Endodermal cell (in vitro differentiated cells): ENCODE measurements around the gene CEP164. TPM values are rescaled to one million over a fixed set of nuclear protein-coding genes. Genes with fewer than 3 reads are reported as not detected.

Experiments
- DNase-seq: peaks from one replicate; pipeline ENCODE4 v3.0.0-alpha.2; 2017
- H3K27ac ChIP-seq: 2 replicates; pipeline ENCODE4 v1.5.1; 2013; ENCODE audit warnings: mild to moderate bottlenecking, low read depth, low read length, moderate library complexity
- H3K27me3 ChIP-seq: 2 replicates; pipeline ENCODE4 v1.6.1; 2013; ENCODE audit warnings: mild to moderate bottlenecking, low read length, moderate library complexity; ENCODE audit not compliant: insufficient read depth, control insufficient read depth, poor library complexity, severe bottlenecking
- H3K36me3 ChIP-seq: 2 replicates; pipeline ENCODE4 v1.7.0; 2013; ENCODE audit warnings: mild to moderate bottlenecking, low read length, moderate library complexity; ENCODE audit not compliant: control insufficient read depth, insufficient read depth
- H3K4me1 ChIP-seq: one replicate; pipeline ENCODE4 v1.7.0; 2013; ENCODE audit warnings: low read length; ENCODE audit not compliant: control insufficient read depth, insufficient read depth
- H3K4me3 ChIP-seq: 2 replicates; pipeline ENCODE4 v1.5.1; 2013; ENCODE audit warnings: mild to moderate bottlenecking, low read length, moderate library complexity
- H3K9ac ChIP-seq: 2 replicates; pipeline ENCODE4 v1.6.1; 2013; ENCODE audit warnings: mild to moderate bottlenecking, low read length, moderate library complexity; ENCODE audit not compliant: poor library complexity, severe bottlenecking; ENCODE audit errors: extremely low read depth
- H3K9me3 ChIP-seq: 2 replicates; pipeline ENCODE4 v1.6.1; 2013; ENCODE audit warnings: mild to moderate bottlenecking, low read length, moderate library complexity; ENCODE audit not compliant: control insufficient read depth
- H3K27ac Mint-ChIP-seq: 2 replicates; pipeline ENCODE4 v1.8.0; 2020; ENCODE audit warnings: mixed read lengths
- H3K27me3 Mint-ChIP-seq: 2 replicates; pipeline ENCODE4 v1.8.0; 2021; ENCODE audit warnings: mild to moderate bottlenecking, mixed read lengths; ENCODE audit not compliant: insufficient read depth
- H3K36me3 Mint-ChIP-seq: 2 replicates; pipeline ENCODE4 v1.8.0; 2020; ENCODE audit warnings: low read depth, mixed read lengths
- H3K4me1 Mint-ChIP-seq: 2 replicates; pipeline ENCODE4 v1.8.0; 2020; ENCODE audit warnings: mixed read lengths
- H3K4me3 Mint-ChIP-seq: 2 replicates; pipeline ENCODE4 v1.8.0; 2020; ENCODE audit warnings: mild to moderate bottlenecking, moderate library complexity, mixed read lengths
- H3K9me3 Mint-ChIP-seq: 2 replicates; pipeline ENCODE4 v1.8.0; 2020; ENCODE audit warnings: mild to moderate bottlenecking, mixed read lengths
- WGBS, 2 experiments: methylation state at CpG; one replicate each; pipeline versions ENCODE4 v1.1.5 to v1.1.7; 2013; ENCODE audit warnings: missing lambda C conversion rate in 2 of 2, mixed read lengths in 1 of 2; ENCODE audit not compliant: insufficient coverage in 1 of 2, insufficient read length in 1 of 2; 5-methylcytosine and 5-hydroxymethylcytosine counted together
- total RNA-seq, 2 donors: library from RNA; stranded (reverse); fragmentation: NEBNext Ultra II Directional in 1 of 2; extraction: Animal tissue kit (Norgen Biotek cat#: 25700) in 1 of 2; gene quantifications; 2 replicates in 1 of 2; 3 replicates in 1 of 2; pipeline ENCODE4 v1.2.1, GENCODE V29; 2021
- TF ChIP-seq, protein P1 (sequence below): fragments of 200-600 bp; sonication (generic); conservative IDR thresholded peaks from 2 replicates; pipeline ENCODE4 v1.5.0; 2021; ENCODE audit warnings: antibody characterized with exemption, mild to moderate bottlenecking

The CEP164 gene
- total RNA-seq, 2 donors from 2014 or later = 32.7 to 33.6 TPM

DNA sequence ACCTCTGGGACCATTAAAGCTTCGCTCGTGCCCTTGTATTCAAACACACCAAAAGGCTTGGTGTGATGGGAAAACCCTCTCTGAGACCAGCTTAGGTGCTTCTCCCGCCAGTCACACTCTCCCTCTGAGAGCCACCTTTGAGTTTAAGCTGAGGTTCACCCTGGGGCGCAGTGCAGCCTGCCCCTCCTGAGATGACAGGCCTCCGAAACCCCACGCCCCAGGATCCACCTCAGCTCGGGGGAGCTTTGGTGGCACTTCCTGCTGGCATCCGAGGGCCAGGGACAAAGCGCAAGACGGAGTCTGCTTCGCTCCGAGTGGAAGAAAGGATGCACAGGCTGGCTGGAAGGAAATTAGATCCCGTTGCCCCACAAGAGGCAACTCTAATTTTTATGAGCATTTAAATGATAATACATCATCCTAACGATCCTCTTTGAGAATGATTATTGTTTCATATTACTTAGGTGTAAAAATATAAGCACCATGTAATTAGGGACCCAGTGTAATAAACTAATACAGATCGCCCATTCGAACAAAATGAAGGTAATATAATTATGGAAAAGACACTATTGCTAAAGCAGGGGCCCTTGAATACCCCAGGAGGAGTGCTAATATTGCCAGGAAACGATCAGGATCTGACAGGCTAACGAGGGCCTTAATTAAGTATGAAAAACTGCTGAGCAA, 134.7 kb downstream of the CEP164 start:
- peaks cover 5% of the 10 kb centered on the region for H3K27me3 Mint-ChIP-seq
- no peak for DNase-seq
- TF ChIP-seq, protein P1, sequence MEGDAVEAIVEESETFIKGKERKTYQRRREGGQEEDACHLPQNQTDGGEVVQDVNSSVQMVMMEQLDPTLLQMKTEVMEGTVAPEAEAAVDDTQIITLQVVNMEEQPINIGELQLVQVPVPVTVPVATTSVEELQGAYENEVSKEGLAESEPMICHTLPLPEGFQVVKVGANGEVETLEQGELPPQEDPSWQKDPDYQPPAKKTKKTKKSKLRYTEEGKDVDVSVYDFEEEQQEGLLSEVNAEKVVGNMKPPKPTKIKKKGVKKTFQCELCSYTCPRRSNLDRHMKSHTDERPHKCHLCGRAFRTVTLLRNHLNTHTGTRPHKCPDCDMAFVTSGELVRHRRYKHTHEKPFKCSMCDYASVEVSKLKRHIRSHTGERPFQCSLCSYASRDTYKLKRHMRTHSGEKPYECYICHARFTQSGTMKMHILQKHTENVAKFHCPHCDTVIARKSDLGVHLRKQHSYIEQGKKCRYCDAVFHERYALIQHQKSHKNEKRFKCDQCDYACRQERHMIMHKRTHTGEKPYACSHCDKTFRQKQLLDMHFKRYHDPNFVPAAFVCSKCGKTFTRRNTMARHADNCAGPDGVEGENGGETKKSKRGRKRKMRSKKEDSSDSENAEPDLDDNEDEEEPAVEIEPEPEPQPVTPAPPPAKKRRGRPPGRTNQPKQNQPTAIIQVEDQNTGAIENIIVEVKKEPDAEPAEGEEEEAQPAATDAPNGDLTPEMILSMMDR = no peak
- no peak overlapping the region for H3K9ac ChIP-seq
- H3K36me3 Mint-ChIP-seq = no peaks in the 10 kb centered on the region
- H3K9me3 ChIP-seq = no peaks in the 10 kb centered on the region
- H3K27ac ChIP-seq = no peak overlapping the region
- H3K36me3 ChIP-seq = no peaks in the 10 kb centered on the region
- H3K4me1 ChIP-seq = no peaks in the 10 kb centered on the region
- H3K4me3 Mint-ChIP-seq = no peak overlapping the region
- H3K27ac Mint-ChIP-seq = no peak overlapping the region
- no peaks in the 10 kb centered on the region for H3K27me3 ChIP-seq
- 90 to 92% methylated on average over 10 to 16 of the region's 18 CpGs for WGBS, 2 experiments
- no peak overlapping the region for H3K4me3 ChIP-seq
- H3K9me3 Mint-ChIP-seq = no peaks in the 10 kb centered on the region
- H3K4me1 Mint-ChIP-seq = peaks cover 2% of the 10 kb centered on the region

DNA sequence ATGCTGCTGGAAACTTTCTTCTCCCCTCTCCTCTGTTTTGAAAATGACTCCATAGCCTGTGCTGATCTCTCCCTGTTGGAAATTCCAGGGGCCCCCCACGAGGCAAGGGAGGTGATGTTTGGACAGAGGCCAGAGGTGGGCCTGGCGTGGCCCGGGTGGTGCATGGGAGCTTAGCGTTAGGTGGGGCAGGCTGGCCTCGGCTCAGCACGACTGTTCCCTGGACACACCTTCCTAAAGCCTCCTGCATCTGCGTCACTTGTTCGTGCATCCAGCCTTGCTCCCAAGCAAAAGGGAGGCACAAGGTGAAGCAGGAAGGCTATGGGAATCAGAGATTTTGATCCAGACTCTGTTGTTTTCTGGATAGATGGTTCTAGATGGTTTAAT, 135.2 kb downstream of the CEP164 start:
- Histone ChIP-seq H3K9ac (no peak overlapping the region), H3K27me3 (no peaks in the 10 kb centered on the region), H3K36me3 (no peaks in the 10 kb centered on the region), H3K9me3 (no peaks in the 10 kb centered on the region), H3K27ac (no peak overlapping the region), H3K4me1 (no peaks in the 10 kb centered on the region), H3K4me3 (no peak overlapping the region)
- DNase-seq = no peak
- Mint-ChIP-seq H3K36me3 (no peaks in the 10 kb centered on the region), H3K4me3 (no peak overlapping the region), H3K9me3 (no peaks in the 10 kb centered on the region), H3K4me1 (no peaks in the 10 kb centered on the region), H3K27ac (no peak overlapping the region), H3K27me3 (peaks cover 5% of the 10 kb centered on the region)
- TF ChIP-seq, protein P1 = no peak
- WGBS, 2 experiments = 88 to 100% methylated on average over 5 to 8 of the region's 8 CpGs

Other genes with a start within 250 kb of the CEP164 start
- 10 to 100 TPM; 37.2 to 43.5 TPM for gene SIK3, start 229.4 kb upstream of the CEP164 start, total RNA-seq
- gene PAFAH1B2, start 183.6 kb upstream of the CEP164 start, total RNA-seq = 100 to 1,000 TPM; 114 to 115 TPM
- 10 to 100 TPM; 39.3 to 43.0 TPM for gene SIDT2, start 149.1 kb upstream of the CEP164 start, total RNA-seq
- gene TAGLN, start 128.5 kb upstream of the CEP164 start, total RNA-seq = 100 to 1,000 TPM; 228 to 412 TPM
- 10 to 100 TPM; 56.5 to 58.6 TPM for gene PCSK7, start 95.8 kb upstream of the CEP164 start, total RNA-seq
- 10 to 100 TPM; 46.4 to 51.1 TPM for gene RNF214, start 95.2 kb upstream of the CEP164 start, total RNA-seq
- gene BACE1-AS, start 36.5 kb upstream of the CEP164 start, total RNA-seq = 10 to 100 TPM; 15.0 to 15.5 TPM
- 10 to 100 TPM; 20.8 to 21.7 TPM for gene BACE1, start 11.6 kb upstream of the CEP164 start, total RNA-seq